MM.1S (cell line): ENCODE data around the gene POU5F2.

Experiments used
- DNase-seq: peaks from one replicate; pipeline ENCODE4 v3.0.0-alpha.2; 2015
- H2AFZ ChIP-seq: fragments of 300-600 bp; sonication (generic); 2 replicates; pipeline ENCODE4 v1.6.0; 2016; ENCODE audit warnings: antibody characterized with exemption, low read length
- H3F3A ChIP-seq: fragments of 300-600 bp; sonication (generic); 2 replicates; pipeline ENCODE4 v1.6.1; 2016; ENCODE audit warnings: mild to moderate bottlenecking, antibody characterized with exemption, low read length, moderate library complexity, mixed read lengths; ENCODE audit not compliant: insufficient read depth
- H3K27ac ChIP-seq: fragments of 300-600 bp; sonication (generic); 2 replicates; pipeline ENCODE4 v1.5.1; 2016; ENCODE audit warnings: mild to moderate bottlenecking, low read length
- H3K27me3 ChIP-seq: fragments of 300-600 bp; sonication (generic); replicated peaks from 2 replicates; pipeline ENCODE4 v1.6.0; 2016; ENCODE audit warnings: low read length; ENCODE audit not compliant: insufficient read depth
- H3K36me3 ChIP-seq: fragments of 300-600 bp; sonication (generic); replicated peaks from 2 replicates; pipeline ENCODE4 v1.6.1; 2016; ENCODE audit warnings: mild to moderate bottlenecking, low read length, mixed read lengths; ENCODE audit not compliant: insufficient read depth
- H3K4me1 ChIP-seq: fragments of 300-600 bp; sonication (generic); 2 replicates; pipeline ENCODE4 v1.6.1; 2016; ENCODE audit warnings: low read length, mixed read lengths
- H3K4me2 ChIP-seq: fragments of 300-600 bp; sonication (generic); 2 replicates; pipeline ENCODE4 v1.6.0; 2016; ENCODE audit warnings: low read depth, low read length
- H3K4me3 ChIP-seq: fragments of 300-600 bp; sonication (generic); 2 replicates; pipeline ENCODE4 v1.5.1; 2016; ENCODE audit warnings: low read length, mixed read lengths
- H3K79me2 ChIP-seq: fragments of 300-600 bp; sonication (generic); 2 replicates; pipeline ENCODE4 v1.6.1; 2016; ENCODE audit warnings: mixed run types, low read length, mixed read lengths
- H3K9ac ChIP-seq: fragments of 300-600 bp; sonication (generic); 2 replicates; pipeline ENCODE4 v1.6.1; 2016; ENCODE audit warnings: low read length, mixed read lengths
- H3K9me2 ChIP-seq: fragments of 300-600 bp; sonication (generic); replicated peaks from 2 replicates; pipeline ENCODE4 v1.6.1; 2016; ENCODE audit warnings: mild to moderate bottlenecking, low read length, mixed read lengths; ENCODE audit not compliant: insufficient read depth
- H3K9me3 ChIP-seq: fragments of 300-600 bp; sonication (generic); replicated peaks from 2 replicates; pipeline ENCODE4 v1.6.1; 2016; ENCODE audit warnings: mild to moderate bottlenecking, low read length, mixed read lengths; ENCODE audit not compliant: insufficient read depth
- H4K20me1 ChIP-seq: fragments of 300-600 bp; sonication (generic); 2 replicates; pipeline ENCODE4 v1.6.1; 2016; ENCODE audit warnings: mild to moderate bottlenecking, low read length, moderate library complexity, mixed read lengths; ENCODE audit not compliant: insufficient read depth
- EZH2 ChIP-seq: fragments of 300-600 bp; sonication (generic); optimal IDR thresholded peaks from 2 replicates; pipeline ENCODE3; 2017; ENCODE audit warnings: low read depth, mild to moderate bottlenecking, antibody characterized with exemption, low read length, mixed read lengths
- EZH2phosphoT487 ChIP-seq: fragments of 300-600 bp; sonication (generic); IDR thresholded peaks from 2 replicates; pipeline ENCODE4 v1.6.1; 2018; ENCODE audit warnings: antibody characterized with exemption, low read length
- TF ChIP-seq, protein P1 (sequence below): fragments of 300-600 bp; sonication (generic); IDR thresholded peaks from 2 replicates; pipeline ENCODE4 v1.5.1; 2016; ENCODE audit warnings: antibody characterized with exemption, low read length, mixed read lengths

Gene POU5F2

DNA sequence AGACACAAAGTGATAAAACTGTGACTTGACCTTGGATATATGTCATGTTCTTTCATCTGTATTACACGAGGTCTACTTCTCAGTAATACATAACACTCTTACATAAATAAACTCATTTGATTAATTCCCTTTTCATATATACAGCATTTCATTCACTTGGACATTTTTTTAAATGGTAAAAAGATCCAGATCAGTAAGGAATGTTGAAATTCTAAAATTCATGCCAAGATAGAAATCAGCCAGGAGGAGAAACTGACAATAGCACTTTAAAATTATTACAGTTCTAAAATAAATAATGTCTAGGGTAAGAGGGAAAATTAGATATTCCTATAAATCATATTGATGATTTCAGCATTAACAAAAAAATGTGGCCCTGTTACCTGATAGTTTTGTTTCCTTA is 46.2 kb upstream of the POU5F2 start:
- Histone ChIP-seq H3K9ac (no peak overlapping the region), H3K4me2 (no peak overlapping the region), H3K4me3 (no peak overlapping the region), H3F3A (no peaks in the 10 kb centered on the region), H3K27ac (no peak overlapping the region), H3K9me3 (no peaks in the 10 kb centered on the region; the same call in 1 of the 2 replicates), H3K9me2 (no peaks in the 10 kb centered on the region), H3K27me3 (no peaks in the 10 kb centered on the region), H3K4me1 (no peaks in the 10 kb centered on the region), H4K20me1 (no peaks in the 10 kb centered on the region), H3K36me3 (no peaks in the 10 kb centered on the region), H3K79me2 (no peaks in the 10 kb centered on the region), H2AFZ (no peak overlapping the region)
- DNase-seq = no peak
- no peak for TF ChIP-seq EZH2
- TF ChIP-seq EZH2phosphoT487 = no peak
- TF ChIP-seq, protein P1, sequence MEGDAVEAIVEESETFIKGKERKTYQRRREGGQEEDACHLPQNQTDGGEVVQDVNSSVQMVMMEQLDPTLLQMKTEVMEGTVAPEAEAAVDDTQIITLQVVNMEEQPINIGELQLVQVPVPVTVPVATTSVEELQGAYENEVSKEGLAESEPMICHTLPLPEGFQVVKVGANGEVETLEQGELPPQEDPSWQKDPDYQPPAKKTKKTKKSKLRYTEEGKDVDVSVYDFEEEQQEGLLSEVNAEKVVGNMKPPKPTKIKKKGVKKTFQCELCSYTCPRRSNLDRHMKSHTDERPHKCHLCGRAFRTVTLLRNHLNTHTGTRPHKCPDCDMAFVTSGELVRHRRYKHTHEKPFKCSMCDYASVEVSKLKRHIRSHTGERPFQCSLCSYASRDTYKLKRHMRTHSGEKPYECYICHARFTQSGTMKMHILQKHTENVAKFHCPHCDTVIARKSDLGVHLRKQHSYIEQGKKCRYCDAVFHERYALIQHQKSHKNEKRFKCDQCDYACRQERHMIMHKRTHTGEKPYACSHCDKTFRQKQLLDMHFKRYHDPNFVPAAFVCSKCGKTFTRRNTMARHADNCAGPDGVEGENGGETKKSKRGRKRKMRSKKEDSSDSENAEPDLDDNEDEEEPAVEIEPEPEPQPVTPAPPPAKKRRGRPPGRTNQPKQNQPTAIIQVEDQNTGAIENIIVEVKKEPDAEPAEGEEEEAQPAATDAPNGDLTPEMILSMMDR = no peak

DNA sequence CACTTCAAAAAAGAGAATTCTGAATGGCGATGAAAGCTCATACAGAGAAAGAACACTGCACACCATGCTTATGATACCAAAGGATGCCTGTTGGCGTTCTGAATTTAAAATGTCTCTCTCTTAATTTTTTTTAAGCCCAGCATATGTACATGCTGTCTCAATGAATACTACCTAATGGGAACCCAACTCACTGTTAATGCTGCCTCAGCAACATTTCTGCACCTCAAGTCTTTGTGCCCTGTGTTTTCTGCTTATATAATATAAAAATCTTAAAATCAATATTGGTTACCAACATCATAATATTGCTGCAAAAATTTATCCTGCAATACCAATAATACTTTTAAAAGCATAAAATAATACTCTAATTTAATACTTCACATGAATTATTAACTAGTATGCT is 44.1 kb upstream of the POU5F2 start:
- Histone ChIP-seq H4K20me1 (no peaks in the 10 kb centered on the region), H3K36me3 (no peaks in the 10 kb centered on the region), H3K4me2 (no peak overlapping the region), H3K9me3 (no peaks in the 10 kb centered on the region; the same call in 1 of the 2 replicates), H3K9me2 (no peaks in the 10 kb centered on the region), H2AFZ (no peak overlapping the region), H3K27ac (no peak overlapping the region), H3K79me2 (no peaks in the 10 kb centered on the region), H3K9ac (no peak overlapping the region), H3K4me1 (no peaks in the 10 kb centered on the region), H3F3A (no peaks in the 10 kb centered on the region), H3K4me3 (no peak overlapping the region), H3K27me3 (no peaks in the 10 kb centered on the region)
- TF ChIP-seq EZH2 (no peak), EZH2phosphoT487 (no peak)
- TF ChIP-seq, protein P1 = no peak
- no peak for DNase-seq

DNA sequence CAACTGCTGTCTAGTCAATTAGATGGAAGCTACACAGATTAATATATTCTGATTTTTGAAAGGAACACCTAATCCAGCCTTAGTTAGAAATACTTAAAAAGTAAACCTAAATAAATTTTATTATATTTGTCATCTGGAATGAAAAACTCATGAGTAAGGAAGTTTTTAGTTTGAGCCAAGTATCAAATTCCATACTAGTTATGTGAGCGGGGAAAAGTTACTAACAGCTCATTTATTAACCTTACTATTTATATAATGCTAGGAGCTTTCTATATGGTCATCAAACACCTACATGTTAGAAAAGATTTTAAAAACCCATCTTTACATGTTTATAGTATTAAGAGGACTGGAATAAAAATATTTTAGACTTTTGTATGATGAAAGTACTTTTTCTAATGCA is 41.6 kb upstream of the POU5F2 start:
- no peak for DNase-seq
- Histone ChIP-seq H4K20me1 (no peaks in the 10 kb centered on the region), H3K27ac (no peak overlapping the region), H3K4me1 (no peaks in the 10 kb centered on the region), H2AFZ (no peak overlapping the region), H3K4me3 (no peak overlapping the region), H3K27me3 (no peaks in the 10 kb centered on the region), H3K4me2 (no peak overlapping the region), H3K79me2 (no peaks in the 10 kb centered on the region), H3K9ac (no peak overlapping the region), H3K9me3 (no peaks in the 10 kb centered on the region; the same call in 1 of the 2 replicates), H3K9me2 (no peaks in the 10 kb centered on the region), H3K36me3 (no peaks in the 10 kb centered on the region), H3F3A (no peaks in the 10 kb centered on the region)
- TF ChIP-seq, protein P1 = no peak
- TF ChIP-seq EZH2phosphoT487 (no peak), EZH2 (no peak)
